AG04449 (cell line): ENCODE results near the gene CCDC91.

Source experiments
- CTCF ChIA-PET: fragments of 350-600 bp; formaldehyde crosslinking; extraction: SDS; loops from one replicate; lab custom pipeline; 2021; ENCODE audit warnings: antibody characterized with exemption; lab: Yijun Ruan, JAX
- POLR2A ChIA-PET: fragments of 400-600, 350-600 bp; formaldehyde crosslinking; extraction: SDS; loops from one replicate; lab custom pipeline; 2020; ENCODE audit warnings: antibody characterized with exemption, inconsistent platforms; lab: Yijun Ruan, JAX
- DNase-seq: peaks from one replicate; pipeline ENCODE4 v3.0.0-alpha.2; 2010; ENCODE audit warnings: low read depth, low spot score
- H3K4me3 ChIP-seq: 2 replicates; pipeline ENCODE4 v1.5.1; 2011; ENCODE audit warnings: low read depth, mild to moderate bottlenecking, control low read depth, low read length
- CTCF ChIP-seq: IDR thresholded peaks from one replicate; pipeline ENCODE4 v1.5.1; 2011; ENCODE audit warnings: mild to moderate bottlenecking, moderate library complexity, low read length, control low read depth, inconsistent platforms; ENCODE audit not compliant: insufficient read depth; ENCODE audit errors: missing control alignments

Gene CCDC91

GRCh38 chr12:28582672-28583376, 392.6 kb downstream of the CCDC91 start:
- ChIA-PET POLR2A (interaction anchor here (0.7 kb wide), 1 partner anchor 353 kb away, joined by 3 read pairs; no protein-coding TSS in a partner anchor), CTCF (no interaction called here)
- no peak for TF ChIP-seq CTCF
- DNase-seq: no peak
- H3K4me3 ChIP-seq: no peak overlapping the region

GRCh38 chr12:28583701-28584261, 393.5 kb downstream of the CCDC91 start:
- ChIA-PET POLR2A (interaction anchor here (0.7 to 1.0 kb wide), 2 partner anchors 125 to 354 kb away, joined by 3 read pairs; no protein-coding TSS in a partner anchor), CTCF (interaction anchor here (1.1 to 2.4 kb wide), 2 partner anchors 9 to 289 kb away, joined by 4 to 7 read pairs; no protein-coding TSS in a partner anchor)
- DNase-seq: peak; percentile 77
- H3K4me3 ChIP-seq: no peak overlapping the region
- peak; percentile 8 for TF ChIP-seq CTCF

- ChIA-PET CTCF (interaction anchor here (2.4 kb wide), 1 partner anchor 288 kb away, joined by 7 read pairs; no protein-coding TSS in a partner anchor), POLR2A (no interaction called here)
- no peak for TF ChIP-seq CTCF
- H3K4me3 ChIP-seq: no peak overlapping the region
- no peak for DNase-seq
These were observed 394.9 kb downstream of the CCDC91 start for GRCh38 chr12:28585146-28585545.

- POLR2A ChIA-PET: no interaction called here
- no peak overlapping the region for H3K4me3 ChIP-seq
- no peak for DNase-seq
- CTCF ChIA-PET: no interaction called here
- no peak for TF ChIP-seq CTCF
These were observed 396.2 kb downstream of the CCDC91 start for GRCh38 chr12:28586481-28586880.

GRCh38 chr12:28591831-28592230, 401.6 kb downstream of the CCDC91 start:
- POLR2A ChIA-PET: no interaction called here
- H3K4me3 ChIP-seq: no peak overlapping the region
- CTCF ChIA-PET: no interaction called here
- no peak for DNase-seq
- no peak for TF ChIP-seq CTCF
